Measurements from ENCODE around the gene IQCF5.
"Not testable (repeated sequence)": the region's sequence is repeated elsewhere in the genome, so short reads cannot be mapped to it uniquely, and the experiment has no call there.

The IQCF5 gene

DNA sequence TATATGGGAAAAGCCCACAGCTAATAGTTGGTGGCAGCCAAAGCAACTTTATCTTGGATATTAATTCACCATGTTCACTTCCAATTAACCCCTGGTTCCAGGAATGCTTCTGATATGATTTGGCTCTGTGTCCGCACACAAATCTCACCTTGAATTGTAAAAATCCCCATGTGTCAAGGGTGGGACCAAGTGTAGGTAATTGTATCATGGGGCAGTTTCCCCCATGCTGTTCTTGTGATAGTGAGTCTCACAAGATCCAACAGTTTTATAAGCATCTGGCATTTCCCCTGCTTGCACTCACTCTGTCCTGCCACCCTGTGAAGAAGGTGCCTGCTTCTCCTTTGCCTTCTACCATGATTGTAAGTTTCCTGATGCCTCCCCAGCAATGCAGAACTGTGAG lies 6.5 kb downstream of the IQCF5 start:
- DNase-seq (ENCODE audit: low read depth): not testable (repeated sequence)

GRCh38 chr3:51862886-51863285 lies 12.5 kb downstream of the IQCF5 start:
- DNase-seq (ENCODE audit: low read depth): no peak

GRCh38 chr3:51860703-51861665 lies 14.4 kb downstream of the IQCF5 start, which contains the start of gene IQCF2:
IQCF2 (plus strand) TSS chr3:51861615; CDS start chr3:51861667, 52 bp downstream.
- peak; percentile 21 for DNase-seq (ENCODE audit: low read depth)

GRCh38 chr3:51855411-51855810 lies 20.0 kb downstream of the IQCF5 start:
- DNase-seq (ENCODE audit: low read depth): not testable (repeated sequence)

DNA sequence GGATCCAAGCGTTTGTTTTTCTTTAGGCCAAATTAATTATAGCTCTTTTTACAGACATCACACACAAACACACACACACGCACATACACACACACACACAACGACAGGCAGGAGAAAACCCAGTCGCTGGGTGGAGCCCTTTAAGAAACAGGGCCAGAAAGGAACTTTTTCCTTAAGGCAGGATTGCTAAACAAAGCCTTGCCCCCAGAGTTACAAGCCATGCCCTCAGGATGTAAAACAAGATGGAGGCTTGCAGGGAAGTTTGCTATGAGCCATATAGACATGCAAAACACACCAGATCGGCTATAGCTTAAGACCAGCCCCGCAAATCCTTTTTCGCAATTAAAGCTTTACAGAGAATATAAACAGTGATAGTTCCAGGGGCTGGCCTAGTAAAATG lies 30.3 kb downstream of the IQCF5 start:
- no peak for DNase-seq (ENCODE audit: low read depth)

GRCh38 chr3:51836606-51837005 lies 38.8 kb downstream of the IQCF5 start:
- DNase-seq (ENCODE audit: low read depth): no peak

- no peak for DNase-seq (ENCODE audit: low read depth)
Measured at GRCh38 chr3:51830836-51831385, 44.5 kb downstream of the IQCF5 start.

DNA sequence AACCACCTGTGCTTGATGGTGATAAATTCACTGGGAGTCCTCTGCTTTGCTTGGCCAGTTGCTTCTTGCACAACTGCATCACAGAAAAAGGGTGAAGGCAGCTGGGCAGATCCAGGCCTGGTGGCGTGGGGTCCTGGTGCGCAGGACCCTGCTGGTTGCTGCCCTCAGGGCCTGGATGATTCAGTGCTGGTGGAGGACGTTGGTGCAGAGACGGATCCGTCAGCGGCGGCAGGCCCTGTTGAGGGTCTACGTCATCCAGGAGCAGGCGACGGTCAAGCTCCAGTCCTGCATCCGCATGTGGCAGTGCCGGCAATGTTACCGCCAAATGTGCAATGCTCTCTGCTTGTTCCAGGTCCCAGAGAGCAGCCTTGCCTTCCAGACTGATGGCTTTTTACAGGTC lies 45.1 kb downstream of the IQCF5 start:
- no peak for DNase-seq (ENCODE audit: low read depth)

GRCh38 chr3:51828297-51828696 lies 47.1 kb downstream of the IQCF5 start:
- DNase-seq (ENCODE audit: low read depth): no peak

Measured in CMK (cell line).